Measurements from ENCODE around the gene C1orf167.

DNA sequence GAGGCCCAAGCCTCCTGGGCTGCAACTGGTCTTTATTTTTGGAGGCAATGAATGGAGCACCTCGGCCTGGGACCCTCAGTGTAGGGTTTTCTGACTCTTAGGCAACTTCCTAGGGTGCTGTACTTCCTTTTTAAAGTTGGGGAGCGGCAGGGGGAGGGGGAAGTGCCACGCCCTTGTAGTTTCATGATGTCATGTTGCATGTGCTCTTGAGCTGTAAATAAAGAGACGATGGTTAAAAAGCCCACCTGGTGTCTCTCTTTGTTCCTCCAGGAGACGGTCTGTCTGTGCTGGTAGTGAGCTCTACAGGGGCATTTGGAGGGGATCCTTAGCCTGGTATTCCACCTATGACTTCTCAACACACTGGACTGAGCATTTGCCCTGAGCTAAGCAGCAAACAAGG lies 36.4 kb upstream of the C1orf167 start:
- TF ChIP-seq, protein P1, sequence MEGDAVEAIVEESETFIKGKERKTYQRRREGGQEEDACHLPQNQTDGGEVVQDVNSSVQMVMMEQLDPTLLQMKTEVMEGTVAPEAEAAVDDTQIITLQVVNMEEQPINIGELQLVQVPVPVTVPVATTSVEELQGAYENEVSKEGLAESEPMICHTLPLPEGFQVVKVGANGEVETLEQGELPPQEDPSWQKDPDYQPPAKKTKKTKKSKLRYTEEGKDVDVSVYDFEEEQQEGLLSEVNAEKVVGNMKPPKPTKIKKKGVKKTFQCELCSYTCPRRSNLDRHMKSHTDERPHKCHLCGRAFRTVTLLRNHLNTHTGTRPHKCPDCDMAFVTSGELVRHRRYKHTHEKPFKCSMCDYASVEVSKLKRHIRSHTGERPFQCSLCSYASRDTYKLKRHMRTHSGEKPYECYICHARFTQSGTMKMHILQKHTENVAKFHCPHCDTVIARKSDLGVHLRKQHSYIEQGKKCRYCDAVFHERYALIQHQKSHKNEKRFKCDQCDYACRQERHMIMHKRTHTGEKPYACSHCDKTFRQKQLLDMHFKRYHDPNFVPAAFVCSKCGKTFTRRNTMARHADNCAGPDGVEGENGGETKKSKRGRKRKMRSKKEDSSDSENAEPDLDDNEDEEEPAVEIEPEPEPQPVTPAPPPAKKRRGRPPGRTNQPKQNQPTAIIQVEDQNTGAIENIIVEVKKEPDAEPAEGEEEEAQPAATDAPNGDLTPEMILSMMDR (IDR thresholded peaks at IDR 0.05; ENCODE audit: low read depth, low read length): no peak
- TF ChIP-seq EZH2phosphoT487 (IDR thresholded peaks at IDR 0.05; ENCODE audit: low read depth): no peak

Data from OCI-LY3 (cell line).